GM12878 (cell line): ENCODE data around the gene TIGD7.

ENCODE experiments used
- ATF3 ChIP-seq: IDR thresholded peaks from 2 replicates; pipeline ENCODE4 v1.6.1; 2011; ENCODE audit warnings: low read depth, mild to moderate bottlenecking, low read length, moderate library complexity, borderline replicate concordance; ENCODE audit errors: extremely low read depth
- BCL11A ChIP-seq: IDR thresholded peaks from 2 replicates; pipeline ENCODE4 v1.6.1; 2011; ENCODE audit warnings: low read depth, low read length
- KAT2A ChIP-seq: conservative IDR thresholded peaks from 2 replicates; pipeline ENCODE4 v1.6.1; 2011; ENCODE audit warnings: low read depth, low read length; ENCODE audit not compliant: control insufficient read depth
- POLR2A ChIP-seq: IDR thresholded peaks from 2 replicates; pipeline ENCODE4 v1.6.1; 2011; ENCODE audit warnings: low read depth, mild to moderate bottlenecking, low read length
- RELA ChIP-seq: fragments of 450-650 bp; IDR thresholded peaks from 2 replicates; pipeline ENCODE4 v1.8.0; 2014; ENCODE audit warnings: borderline replicate concordance; ENCODE audit not compliant: partially characterized antibody
- YY1 ChIP-seq: IDR thresholded peaks from 2 replicates; pipeline ENCODE4 v1.6.1; 2011; ENCODE audit warnings: low read depth, mild to moderate bottlenecking, low read length
- TF ChIP-seq, protein P1 (sequence below): fragments of 150-350 bp; IDR thresholded peaks from 2 replicates; pipeline ENCODE4 v1.6.1; 2016; ENCODE audit warnings: low read depth, low read length
- TF ChIP-seq, protein P2 (sequence below), 3 experiments: IDR thresholded peaks in 2 of 3; conservative IDR thresholded peaks in 1 of 3; 2 replicates each; pipeline ENCODE4 v1.5.1; 2011; ENCODE audit warnings: low read depth in 3 of 3, low read length in 3 of 3, mild to moderate bottlenecking in 3 of 3, control low read depth in 2 of 3, moderate library complexity in 2 of 3, inconsistent platforms in 1 of 3, mixed read lengths in 1 of 3; ENCODE audit not compliant: control insufficient read depth in 2 of 3, insufficient read depth in 1 of 3; ENCODE audit errors: extremely low read depth in 1 of 3
- TF ChIP-seq, protein P3 (sequence below): IDR thresholded peaks from 2 replicates; pipeline ENCODE4 v1.6.1; 2012; ENCODE audit warnings: low read depth, low read length, improper control_type of control experiment

GRCh38 chr16:3249451-3249850 is 55.8 kb downstream of the TIGD7 start:
- TF ChIP-seq KAT2A (no peak), BCL11A (no peak), RELA (no peak), POLR2A (no peak), ATF3 (no peak), YY1 (no peak)
- TF ChIP-seq, protein P1, sequence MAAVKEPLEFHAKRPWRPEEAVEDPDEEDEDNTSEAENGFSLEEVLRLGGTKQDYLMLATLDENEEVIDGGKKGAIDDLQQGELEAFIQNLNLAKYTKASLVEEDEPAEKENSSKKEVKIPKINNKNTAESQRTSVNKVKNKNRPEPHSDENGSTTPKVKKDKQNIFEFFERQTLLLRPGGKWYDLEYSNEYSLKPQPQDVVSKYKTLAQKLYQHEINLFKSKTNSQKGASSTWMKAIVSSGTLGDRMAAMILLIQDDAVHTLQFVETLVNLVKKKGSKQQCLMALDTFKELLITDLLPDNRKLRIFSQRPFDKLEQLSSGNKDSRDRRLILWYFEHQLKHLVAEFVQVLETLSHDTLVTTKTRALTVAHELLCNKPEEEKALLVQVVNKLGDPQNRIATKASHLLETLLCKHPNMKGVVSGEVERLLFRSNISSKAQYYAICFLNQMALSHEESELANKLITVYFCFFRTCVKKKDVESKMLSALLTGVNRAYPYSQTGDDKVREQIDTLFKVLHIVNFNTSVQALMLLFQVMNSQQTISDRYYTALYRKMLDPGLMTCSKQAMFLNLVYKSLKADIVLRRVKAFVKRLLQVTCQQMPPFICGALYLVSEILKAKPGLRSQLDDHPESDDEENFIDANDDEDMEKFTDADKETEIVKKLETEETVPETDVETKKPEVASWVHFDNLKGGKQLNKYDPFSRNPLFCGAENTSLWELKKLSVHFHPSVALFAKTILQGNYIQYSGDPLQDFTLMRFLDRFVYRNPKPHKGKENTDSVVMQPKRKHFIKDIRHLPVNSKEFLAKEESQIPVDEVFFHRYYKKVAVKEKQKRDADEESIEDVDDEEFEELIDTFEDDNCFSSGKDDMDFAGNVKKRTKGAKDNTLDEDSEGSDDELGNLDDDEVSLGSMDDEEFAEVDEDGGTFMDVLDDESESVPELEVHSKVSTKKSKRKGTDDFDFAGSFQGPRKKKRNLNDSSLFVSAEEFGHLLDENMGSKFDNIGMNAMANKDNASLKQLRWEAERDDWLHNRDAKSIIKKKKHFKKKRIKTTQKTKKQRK, result no peak
- TF ChIP-seq, protein P2, sequence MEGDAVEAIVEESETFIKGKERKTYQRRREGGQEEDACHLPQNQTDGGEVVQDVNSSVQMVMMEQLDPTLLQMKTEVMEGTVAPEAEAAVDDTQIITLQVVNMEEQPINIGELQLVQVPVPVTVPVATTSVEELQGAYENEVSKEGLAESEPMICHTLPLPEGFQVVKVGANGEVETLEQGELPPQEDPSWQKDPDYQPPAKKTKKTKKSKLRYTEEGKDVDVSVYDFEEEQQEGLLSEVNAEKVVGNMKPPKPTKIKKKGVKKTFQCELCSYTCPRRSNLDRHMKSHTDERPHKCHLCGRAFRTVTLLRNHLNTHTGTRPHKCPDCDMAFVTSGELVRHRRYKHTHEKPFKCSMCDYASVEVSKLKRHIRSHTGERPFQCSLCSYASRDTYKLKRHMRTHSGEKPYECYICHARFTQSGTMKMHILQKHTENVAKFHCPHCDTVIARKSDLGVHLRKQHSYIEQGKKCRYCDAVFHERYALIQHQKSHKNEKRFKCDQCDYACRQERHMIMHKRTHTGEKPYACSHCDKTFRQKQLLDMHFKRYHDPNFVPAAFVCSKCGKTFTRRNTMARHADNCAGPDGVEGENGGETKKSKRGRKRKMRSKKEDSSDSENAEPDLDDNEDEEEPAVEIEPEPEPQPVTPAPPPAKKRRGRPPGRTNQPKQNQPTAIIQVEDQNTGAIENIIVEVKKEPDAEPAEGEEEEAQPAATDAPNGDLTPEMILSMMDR (IDR thresholded peaks at IDR 0.05 in 2 of 3, conservative IDR thresholded peaks at IDR 0.05 in 1 of 3; ENCODE audit: control insufficient read depth in 2 of 3, extremely low read depth in 1 of 3, insufficient read depth in 1 of 3, low read depth in 3 of 3, low read length in 3 of 3), result no peak
- TF ChIP-seq, protein P3, sequence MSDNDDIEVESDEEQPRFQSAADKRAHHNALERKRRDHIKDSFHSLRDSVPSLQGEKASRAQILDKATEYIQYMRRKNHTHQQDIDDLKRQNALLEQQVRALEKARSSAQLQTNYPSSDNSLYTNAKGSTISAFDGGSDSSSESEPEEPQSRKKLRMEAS, result no peak
